HepG2 (cell line): Measurements from ENCODE around the gene RNF38. TPM values are rescaled to one million over a fixed set of nuclear protein-coding genes. Genes with fewer than 3 reads are reported as not detected.
A peak's percentile ranks its signal among the peaks of the same experiment; 100 is the strongest.

Experiments
- EP300 ChIP-seq, 3 experiments: sonication (generic) in 1 of 3; formaldehyde crosslinking in 1 of 3; IDR thresholded peaks; 2 replicates each; pipeline versions ENCODE4 v1.5.1 to v1.6.1; 2011 to 2020; ENCODE audit warnings: low read depth in 2 of 3, low read length in 2 of 3, borderline replicate concordance in 1 of 3, improper control_type of control experiment in 1 of 3, mild to moderate bottlenecking in 1 of 3, missing genetic modification reagents in 1 of 3, moderate library complexity in 1 of 3
- FOSL2 ChIP-seq: sonication (generic); formaldehyde crosslinking; IDR thresholded peaks from 2 replicates; pipeline ENCODE4 v1.4.0; 2020; ENCODE audit warnings: missing genetic modification reagents
- MEF2D ChIP-seq: sonication (generic); formaldehyde crosslinking; IDR thresholded peaks from 2 replicates; pipeline ENCODE4 v1.5.1; 2020; ENCODE audit warnings: mild to moderate bottlenecking, missing genetic modification reagents
- NR1H2 ChIP-seq: sonication (generic); formaldehyde crosslinking; IDR thresholded peaks from 2 replicates; pipeline ENCODE4 v1.8.1; 2022; ENCODE audit warnings: low read depth, missing genetic modification reagents, borderline replicate concordance
- NR2F1 ChIP-seq, 2 experiments: fragments of 450-650 bp in 1 of 2; formaldehyde crosslinking in 1 of 2; IDR thresholded peaks; 2 replicates each; pipeline versions ENCODE4 v1.5.0 to v1.6.1; 2016 to 2020; ENCODE audit warnings: mild to moderate bottlenecking in 1 of 2, missing compliant biosample characterization in 1 of 2, missing genetic modification reagents in 1 of 2, moderate library complexity in 1 of 2
- PAX8 ChIP-seq: sonication (generic); formaldehyde crosslinking; IDR thresholded peaks from 2 replicates; pipeline ENCODE4 v1.8.0; 2022; ENCODE audit warnings: mild to moderate bottlenecking, missing genetic modification reagents, borderline replicate concordance
- PCBP1 ChIP-seq: fragments of 200-400 bp; formaldehyde crosslinking; IDR thresholded peaks from 2 replicates; pipeline ENCODE4 v1.6.1; 2017; ENCODE audit warnings: mild to moderate bottlenecking, low read depth, low read length, borderline replicate concordance
- RFX1 ChIP-seq: fragments of 450-650 bp; IDR thresholded peaks from 2 replicates; pipeline ENCODE4 v1.6.1; 2017
- SALL2 ChIP-seq: sonication (generic); formaldehyde crosslinking; IDR thresholded peaks from 2 replicates; pipeline ENCODE4 v1.8.1; 2023; ENCODE audit warnings: mild to moderate bottlenecking, missing genetic modification reagents, inconsistent platforms
- SCMH1 ChIP-seq: sonication (generic); formaldehyde crosslinking; IDR thresholded peaks from 2 replicates; pipeline ENCODE4 v1.9.0; 2021; ENCODE audit warnings: missing genetic modification reagents, mild to moderate bottlenecking, borderline replicate concordance
- TOPORS ChIP-seq: sonication (generic); formaldehyde crosslinking; IDR thresholded peaks from 2 replicates; pipeline ENCODE4 v1.8.0; 2023; ENCODE audit warnings: mild to moderate bottlenecking, missing genetic modification reagents
- ZFP82 ChIP-seq: sonication (generic); formaldehyde crosslinking; IDR thresholded peaks from 2 replicates; pipeline ENCODE4 v1.5.1; 2020; ENCODE audit warnings: mild to moderate bottlenecking, missing genetic modification reagents, borderline replicate concordance
- ZNF446 ChIP-seq: sonication (generic); formaldehyde crosslinking; IDR thresholded peaks from 2 replicates; pipeline ENCODE4 v1.5.0; 2020; ENCODE audit warnings: mild to moderate bottlenecking, missing genetic modification reagents
- ZNF501 ChIP-seq: sonication (generic); formaldehyde crosslinking; IDR thresholded peaks from 2 replicates; pipeline ENCODE4 v1.5.1; 2020; ENCODE audit warnings: mild to moderate bottlenecking, moderate library complexity, missing genetic modification reagents
- ZNF609 ChIP-seq: sonication (generic); formaldehyde crosslinking; IDR thresholded peaks from 2 replicates; pipeline ENCODE4 v1.4.0; 2020; ENCODE audit warnings: mild to moderate bottlenecking, missing genetic modification reagents, borderline replicate concordance
- ZNF687 ChIP-seq: sonication (generic); formaldehyde crosslinking; IDR thresholded peaks from 2 replicates; pipeline ENCODE4 v1.5.1; 2020; ENCODE audit warnings: mild to moderate bottlenecking, missing genetic modification reagents, moderate library complexity
- polyA plus RNA-seq, 8 experiments: library from polyadenylated mRNA; depleted of rRNA in 3 of 8; stranded (reverse) in 7 of 8; unstranded in 1 of 8; fragments of >200 nt; fragmentation: Illumina TruSeq in 4 of 8; extraction: Trizol in 4 of 8; gene quantifications; 2 replicates each; pipeline versions ENCODE4 v1.2.1 to v1.2.3, GENCODE V29; 2011 to 2016; ENCODE audit warnings: low read depth in 4 of 8, missing spikeins in 1 of 8, mixed read lengths in 1 of 8; ENCODE audit not compliant: insufficient read depth in 1 of 8
- total RNA-seq, 5 experiments: library from RNA; depleted of rRNA; stranded (reverse); fragments of >200 nt; fragmentation: Illumina TruSeq; extraction: Trizol; gene quantifications; 2 replicates each; pipeline ENCODE4 v1.2.3, GENCODE V29; 2016; ENCODE audit warnings: low read depth in 1 of 5
- TF ChIP-seq, protein P1 (sequence below): sonication (generic); formaldehyde crosslinking; IDR thresholded peaks from 2 replicates; pipeline ENCODE4 v1.4.0; 2020; ENCODE audit warnings: mild to moderate bottlenecking, missing genetic modification reagents

RNF38 gene
- total and polyA plus RNA-seq, 2 of the 13 experiments (the other 11 are each of a cell fraction or from before 2014, with no cell fraction given), result 9.1 to 32.1 TPM

DNA sequence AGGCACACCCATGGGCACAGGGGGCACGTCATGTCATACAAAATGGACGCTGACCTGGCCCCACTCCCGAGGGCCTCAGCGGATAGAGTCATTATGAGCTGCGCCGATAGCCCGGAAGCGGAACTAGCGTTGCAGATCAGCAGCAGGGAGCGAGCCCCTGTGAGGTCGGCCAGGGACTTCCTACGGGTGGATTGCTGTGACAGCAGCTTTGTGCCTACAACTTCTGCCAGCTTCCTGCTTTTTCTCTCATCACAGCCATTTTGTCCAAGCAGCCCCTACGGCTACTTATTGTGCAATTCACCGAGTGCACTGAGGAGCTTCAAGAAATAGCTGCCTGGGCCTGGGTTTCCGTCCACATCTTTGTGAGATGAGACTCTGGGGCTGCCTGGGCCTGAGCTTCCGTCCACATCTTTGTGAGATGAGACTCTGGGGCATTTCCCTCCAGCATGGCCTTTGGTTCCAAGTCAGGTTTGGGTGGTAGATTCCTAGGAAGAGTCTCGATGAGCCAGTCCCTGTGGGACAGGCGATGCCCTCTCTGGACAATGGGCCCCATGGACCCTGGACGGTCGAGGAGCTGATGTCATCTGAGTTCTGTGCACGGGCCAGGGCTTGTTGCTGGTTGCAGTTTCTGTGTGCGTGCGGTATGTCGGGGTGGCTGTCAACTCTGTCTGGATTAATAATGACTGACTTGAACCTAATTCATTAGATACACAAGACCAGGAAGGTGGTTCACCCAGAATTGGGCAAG lies 74.8 kb downstream of the RNF38 start (continued):
- TF ChIP-seq ZNF687 (peak; percentile 48), NR2F1 (CRISPR knock-in tag; IDR thresholded peaks at IDR 0.05) (no peak), ZNF501 (CRISPR knock-in tag) (no peak), PCBP1 (no peak), TOPORS (CRISPR knock-in tag) (no peak), EP300 (IDR thresholded peaks at IDR 0.05; ENCODE audit: low read depth in 2 of 2, low read length in 2 of 2) (no peak), EP300 (CRISPR knock-in tag; IDR thresholded peaks at IDR 0.05; ENCODE audit: borderline replicate concordance) (no peak), ZNF609 (CRISPR knock-in tag) (no peak), FOSL2 (0 out of 2 replicates have a peak, but pooled peaks have one; percentile 5), SALL2 (CRISPR knock-in tag) (no peak), PAX8 (CRISPR knock-in tag) (no peak), ZNF446 (CRISPR knock-in tag) (no peak), ZFP82 (CRISPR knock-in tag) (no peak), RFX1 (no peak), MEF2D (no peak), SCMH1 (CRISPR knock-in tag) (no peak), NR1H2 (no peak)
- TF ChIP-seq, protein P1, sequence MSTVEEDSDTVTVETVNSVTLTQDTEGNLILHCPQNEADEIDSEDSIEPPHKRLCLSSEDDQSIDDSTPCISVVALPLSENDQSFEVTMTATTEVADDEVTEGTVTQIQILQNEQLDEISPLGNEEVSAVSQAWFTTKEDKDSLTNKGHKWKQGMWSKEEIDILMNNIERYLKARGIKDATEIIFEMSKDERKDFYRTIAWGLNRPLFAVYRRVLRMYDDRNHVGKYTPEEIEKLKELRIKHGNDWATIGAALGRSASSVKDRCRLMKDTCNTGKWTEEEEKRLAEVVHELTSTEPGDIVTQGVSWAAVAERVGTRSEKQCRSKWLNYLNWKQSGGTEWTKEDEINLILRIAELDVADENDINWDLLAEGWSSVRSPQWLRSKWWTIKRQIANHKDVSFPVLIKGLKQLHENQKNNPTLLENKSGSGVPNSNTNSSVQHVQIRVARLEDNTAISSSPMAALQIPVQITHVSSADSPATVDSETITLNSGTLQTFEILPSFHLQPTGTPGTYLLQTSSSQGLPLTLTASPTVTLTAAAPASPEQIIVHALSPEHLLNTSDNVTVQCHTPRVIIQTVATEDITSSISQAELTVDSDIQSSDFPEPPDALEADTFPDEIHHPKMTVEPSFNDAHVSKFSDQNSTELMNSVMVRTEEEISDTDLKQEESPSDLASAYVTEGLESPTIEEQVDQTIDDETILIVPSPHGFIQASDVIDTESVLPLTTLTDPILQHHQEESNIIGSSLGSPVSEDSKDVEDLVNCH, result no peak
